Right atrium auricular region (tissue), 2 donors: ENCODE results near the gene PSENEN. TPM values are rescaled to one million over a fixed set of nuclear protein-coding genes. Genes with fewer than 3 reads are reported as not detected.

Experiments
- DNase-seq: peaks from one replicate; pipeline ENCODE4 v3.0.0-alpha.2; 2019; ENCODE audit warnings: low spot score
- H3K27ac ChIP-seq, 2 donors: fragments of 200-600 bp; sonication (generic); 1 replicate in 1 of 2; 2 replicates in 1 of 2; pipeline ENCODE4 v1.5.1; 2016 to 2019
- H3K27me3 ChIP-seq, 2 donors: fragments of 200-600 bp; sonication (generic); one replicate each; pipeline versions ENCODE4 v1.5.1 to v1.6.0; 2017 to 2019
- H3K36me3 ChIP-seq: fragments of 200-600 bp; sonication (generic); one replicate; pipeline ENCODE4 v1.5.1; 2016
- H3K4me1 ChIP-seq, 2 donors: fragments of 200-600 bp; sonication (generic); one replicate each; pipeline versions ENCODE4 v1.5.1 to v1.6.0; 2017 to 2019
- H3K4me3 ChIP-seq, 2 donors: fragments of 200-600 bp; sonication (generic); 1 replicate in 1 of 2; 2 replicates in 1 of 2; pipeline ENCODE4 v1.5.1; 2017 to 2019; ENCODE audit warnings: mild to moderate bottlenecking in 1 of 2, moderate library complexity in 1 of 2
- H3K9me3 ChIP-seq, 2 donors: fragments of 200-600 bp; sonication (generic); one replicate each; pipeline ENCODE4 v1.5.1; 2019
- CTCF ChIP-seq, 2 donors: fragments of 200-600 bp; sonication (generic); IDR thresholded peaks; one replicate each; pipeline ENCODE4 v1.5.1; 2019; ENCODE audit warnings: antibody characterized with exemption in 2 of 2
- total RNA-seq, 2 donors: library from RNA; depleted of rRNA; stranded (reverse); fragments of >200 nt; gene quantifications; one replicate each; pipeline ENCODE4 v1.1.0, GENCODE V29; 2016

The PSENEN gene
- total RNA-seq, 2 donors from 2014 or later, result 26.1 to 35.0 TPM

- H3K4me3 ChIP-seq, result peak overlapping the region; percentile 89 to 93
- H3K36me3 ChIP-seq, result no peaks in the 10 kb centered on the region
- no peak for DNase-seq
- no peaks in the 10 kb centered on the region for H3K27me3 ChIP-seq
- TF ChIP-seq CTCF (IDR thresholded peaks at IDR 0.05), result no peak
- no peak overlapping the region for H3K27ac ChIP-seq
- peaks cover 0 to 15% of the 10 kb centered on the region in 2 donors for H3K4me1 ChIP-seq
- H3K9me3 ChIP-seq, result no peaks in the 10 kb centered on the region
Observed at GRCh38 chr19:35774274-35775045, 29.0 kb downstream of the PSENEN start.

DNA sequence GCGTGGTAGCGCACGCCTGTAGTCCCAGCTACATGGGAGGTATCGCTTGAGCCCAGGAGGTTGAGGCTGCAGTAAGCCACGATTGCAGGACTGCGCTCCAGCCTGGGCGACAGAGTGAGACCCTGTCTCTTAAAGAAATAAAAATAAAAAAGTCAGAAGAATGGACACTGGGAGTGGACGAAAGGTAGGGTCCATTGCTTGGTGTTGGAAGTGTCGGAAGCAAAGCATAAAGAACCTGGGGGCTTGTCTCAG, 29.5 kb downstream of the PSENEN start:
- no peak for DNase-seq
- Histone ChIP-seq H3K36me3 (no peaks in the 10 kb centered on the region), H3K27ac (no peak overlapping the region), H3K9me3 (no peaks in the 10 kb centered on the region), H3K4me3 (peak overlapping the region; percentile 89 to 93), H3K27me3 (no peaks in the 10 kb centered on the region), H3K4me1 (peaks cover 0 to 15% of the 10 kb centered on the region in 2 donors)
- no peak for TF ChIP-seq CTCF (IDR thresholded peaks at IDR 0.05)

GRCh38 chr19:35775298-35776101, 30.0 kb downstream of the PSENEN start, which contains the start of gene ARHGAP33:
Gene ARHGAP33, plus strand, starts transcription at chr19:35775564. Its CDS starts 95 bp downstream, at chr19:35775659.
- Histone ChIP-seq H3K27ac (peak within 1 kb of the TSS; percentile 43 to 58), H3K4me1 (peaks cover 0 to 15% of the 10 kb centered on the region in 2 donors)

GRCh38 chr19:35776102-35776788, 30.8 kb downstream of the PSENEN start:
- H3K27me3 ChIP-seq, result no peaks in the 10 kb centered on the region
- H3K9me3 ChIP-seq, result no peaks in the 10 kb centered on the region
- no peak for DNase-seq
- peaks cover 7% of the 10 kb centered on the region for H3K36me3 ChIP-seq
- TF ChIP-seq CTCF (IDR thresholded peaks at IDR 0.05), result no peak
- H3K4me3 ChIP-seq, result peak overlapping the region; percentile 89 to 93
- peaks cover 0 to 15% of the 10 kb centered on the region in 2 donors for H3K4me1 ChIP-seq
- peak overlapping the region in 1 of 2 donors; percentile 58 for H3K27ac ChIP-seq

More at GRCh38 chr19:35775298-35776101, 30.0 kb downstream of the PSENEN start, which contains the start of gene ARHGAP33:
- Histone ChIP-seq H3K36me3 (no peaks in the 10 kb centered on the region), H3K27me3 (no peaks in the 10 kb centered on the region), H3K4me3 (peak within 1 kb of the TSS; percentile 89 to 93), H3K9me3 (no peaks in the 10 kb centered on the region)
- TF ChIP-seq CTCF (IDR thresholded peaks at IDR 0.05), result no peak
- DNase-seq, result peak; percentile 99

- Histone ChIP-seq H3K4me3 (no peak overlapping the region), H3K36me3 (peaks cover 8% of the 10 kb centered on the region), H3K27me3 (no peaks in the 10 kb centered on the region), H3K4me1 (peaks cover 0 to 15% of the 10 kb centered on the region in 2 donors), H3K9me3 (no peaks in the 10 kb centered on the region), H3K27ac (no peak overlapping the region)
- DNase-seq, result no peak
- TF ChIP-seq CTCF (IDR thresholded peaks at IDR 0.05), result no peak
Observed at GRCh38 chr19:35777086-35777841, 31.8 kb downstream of the PSENEN start.
